Neutrophil (primary cell): Measurements from ENCODE around the gene MZB1.
"Not testable (repeated sequence)": the region's sequence is repeated elsewhere in the genome, so short reads cannot be mapped to it uniquely, and the experiment has no call there.

Experiments
- H3K27ac ChIP-seq: fragments of 200-600 bp; sonication (generic); 2 replicates; pipeline ENCODE4 v1.5.1; 2016; ENCODE audit warnings: mild to moderate bottlenecking, moderate library complexity
- H3K27me3 ChIP-seq: fragments of 200-600 bp; sonication (generic); 2 replicates; pipeline ENCODE4 v1.6.0; 2016; ENCODE audit warnings: mild to moderate bottlenecking
- H3K36me3 ChIP-seq: fragments of 200-600 bp; sonication (generic); 2 replicates; pipeline ENCODE4 v1.5.1; 2017
- H3K4me1 ChIP-seq, 2 experiments: fragments of 200-600 bp in 1 of 2; sonication (generic) in 1 of 2; 1 replicate in 1 of 2; 2 replicates in 1 of 2; pipeline versions ENCODE4 v1.5.1 to v1.6.1; 2013 to 2016; ENCODE audit warnings: low read depth in 1 of 2, low read length in 1 of 2, mild to moderate bottlenecking in 1 of 2, moderate library complexity in 1 of 2; ENCODE audit not compliant: control insufficient read depth in 1 of 2, insufficient read depth in 1 of 2
- H3K4me3 ChIP-seq, 2 experiments: fragments of 200-600 bp in 1 of 2; sonication (generic) in 1 of 2; 1 replicate in 1 of 2; 2 replicates in 1 of 2; pipeline ENCODE4 v1.5.1; 2013 to 2016; ENCODE audit warnings: low read depth in 1 of 2, low read length in 1 of 2, mild to moderate bottlenecking in 1 of 2, moderate library complexity in 1 of 2
- H3K9me3 ChIP-seq: fragments of 200-600 bp; sonication (generic); 2 replicates; pipeline ENCODE4 v1.5.1; 2016
- CTCF ChIP-seq: fragments of 200-600 bp; sonication (generic); IDR thresholded peaks from 2 replicates; pipeline ENCODE4 v1.5.1; 2016; ENCODE audit warnings: antibody characterized with exemption

Gene MZB1

GRCh38 chr5:139361835-139362429 is 27.8 kb downstream of the MZB1 start:
- no peak overlapping the region for H3K27ac ChIP-seq
- TF ChIP-seq CTCF: no peak
- peaks cover 49% of the 10 kb centered on the region for H3K36me3 ChIP-seq
- no peaks in the 10 kb centered on the region for H3K4me1 ChIP-seq
- H3K9me3 ChIP-seq: no peaks in the 10 kb centered on the region
- no peaks in the 10 kb centered on the region for H3K27me3 ChIP-seq
- no peak overlapping the region for H3K4me3 ChIP-seq

- no peak for TF ChIP-seq CTCF
- Histone ChIP-seq H3K36me3 (peaks cover 34% of the 10 kb centered on the region), H3K9me3 (no peaks in the 10 kb centered on the region), H3K27me3 (no peaks in the 10 kb centered on the region), H3K27ac (no peak overlapping the region), H3K4me3 (no peak overlapping the region), H3K4me1 (no peaks in the 10 kb centered on the region)
Measured at GRCh38 chr5:139360384-139360783, 29.3 kb downstream of the MZB1 start.

- H3K9me3 ChIP-seq: no peaks in the 10 kb centered on the region
- no peaks in the 10 kb centered on the region for H3K27me3 ChIP-seq
- H3K27ac ChIP-seq: no peak overlapping the region
- H3K4me3 ChIP-seq: no peak overlapping the region
- no peaks in the 10 kb centered on the region for H3K4me1 ChIP-seq
- H3K36me3 ChIP-seq: peaks cover 13% of the 10 kb centered on the region
- TF ChIP-seq CTCF: no peak
Measured at GRCh38 chr5:139358064-139358463, 31.6 kb downstream of the MZB1 start.

- H3K27me3 ChIP-seq, H3K4me3 ChIP-seq, H3K27ac ChIP-seq, H3K9me3 ChIP-seq, H3K4me1 ChIP-seq: not testable (repeated sequence)
- H3K36me3 ChIP-seq: peaks cover 13% of the 10 kb centered on the region
Measured at GRCh38 chr5:139355900-139356299, 33.8 kb downstream of the MZB1 start.

- H3K36me3 ChIP-seq: peaks cover 13% of the 10 kb centered on the region
- no peaks in the 10 kb centered on the region for H3K9me3 ChIP-seq
- H3K27ac ChIP-seq: no peak overlapping the region
- TF ChIP-seq CTCF: no peak
- H3K4me1 ChIP-seq: no peaks in the 10 kb centered on the region
- H3K4me3 ChIP-seq: no peak overlapping the region
- no peaks in the 10 kb centered on the region for H3K27me3 ChIP-seq
Measured at GRCh38 chr5:139354186-139354585, 35.5 kb downstream of the MZB1 start.

- H3K36me3 ChIP-seq, H3K4me3 ChIP-seq: not testable (repeated sequence)
- H3K4me1 ChIP-seq: peaks cover 7 to 17% of the 10 kb centered on the region in 2 experiments
Measured at GRCh38 chr5:139347863-139348262, 41.9 kb downstream of the MZB1 start.

GRCh38 chr5:139345442-139345841 is 44.3 kb downstream of the MZB1 start:
- H3K9me3 ChIP-seq, H3K4me3 ChIP-seq, H3K27me3 ChIP-seq, H3K36me3 ChIP-seq, H3K27ac ChIP-seq: not testable (repeated sequence)
- peaks cover 22 to 31% of the 10 kb centered on the region in 2 experiments for H3K4me1 ChIP-seq

More at GRCh38 chr5:139347863-139348262, 41.9 kb downstream of the MZB1 start:
- H3K27me3 ChIP-seq, H3K27ac ChIP-seq, H3K9me3 ChIP-seq: not testable (repeated sequence)
